CD14-positive monocyte (primary cell): ENCODE results near the gene CTSG. TPM values are rescaled to one million over a fixed set of nuclear protein-coding genes. Genes with fewer than 3 reads are reported as not detected.
A peak's percentile ranks its signal among the peaks of the same experiment; 100 is the strongest.

Experiments
- DNase-seq, 3 donors: peaks; one replicate each; pipeline ENCODE4 v3.0.0-alpha.2; 2011 to 2022
- H2AFZ ChIP-seq: 2 replicates; pipeline ENCODE4 v1.6.0; 2012; ENCODE audit warnings: mild to moderate bottlenecking, low read depth, low read length, inconsistent platforms; ENCODE audit not compliant: insufficient read depth, poor library complexity, severe bottlenecking
- H3K27ac ChIP-seq, 2 donors: 1 replicate in 1 of 2; 2 replicates in 1 of 2; pipeline ENCODE4 v1.5.1; 2012 to 2013; ENCODE audit warnings: low read length in 2 of 2, control low read depth in 1 of 2, inconsistent platforms in 1 of 2, low read depth in 1 of 2, mild to moderate bottlenecking in 1 of 2
- H3K27me3 ChIP-seq, 2 donors: one replicate each; pipeline versions ENCODE4 v1.6.0 to v1.6.1; 2011 to 2013; ENCODE audit warnings: low read length in 2 of 2; ENCODE audit not compliant: control insufficient read depth in 2 of 2, insufficient read depth in 2 of 2
- H3K36me3 ChIP-seq, 2 donors: replicated peaks in 1 of 2; 1 replicate in 1 of 2; 2 replicates in 1 of 2; pipeline versions ENCODE4 v1.5.1 to v1.6.1; 2012 to 2013; ENCODE audit warnings: low read length in 2 of 2, control low read depth in 1 of 2, inconsistent platforms in 1 of 2, mild to moderate bottlenecking in 1 of 2; ENCODE audit not compliant: insufficient read depth in 2 of 2, control insufficient read depth in 1 of 2
- H3K4me1 ChIP-seq, 2 donors: 1 replicate in 1 of 2; 2 replicates in 1 of 2; pipeline versions ENCODE4 v1.5.1 to v1.6.1; 2012 to 2013; ENCODE audit warnings: low read length in 2 of 2, control low read depth in 1 of 2, inconsistent platforms in 1 of 2, mild to moderate bottlenecking in 1 of 2, moderate library complexity in 1 of 2; ENCODE audit not compliant: insufficient read depth in 2 of 2, control insufficient read depth in 1 of 2
- H3K4me2 ChIP-seq: replicated peaks from 2 replicates; pipeline ENCODE3; 2012; ENCODE audit warnings: low read length, moderate library complexity, mild to moderate bottlenecking; ENCODE audit not compliant: poor library complexity, severe bottlenecking; ENCODE audit errors: extremely low read depth
- H3K4me3 ChIP-seq, 3 experiments: fragments of 200-600 bp in 1 of 3; sonication (generic) in 1 of 3; replicated peaks in 1 of 3; 1 replicate in 2 of 3; 2 replicates in 1 of 3; pipeline ENCODE4 v1.5.1; 2011 to 2013; ENCODE audit warnings: low read length in 3 of 3, mild to moderate bottlenecking in 3 of 3, control low read depth in 2 of 3, low read depth in 2 of 3, inconsistent platforms in 1 of 3, moderate library complexity in 1 of 3
- H3K79me2 ChIP-seq: 2 replicates; pipeline ENCODE4 v1.6.0; 2012; ENCODE audit warnings: mild to moderate bottlenecking, control low read depth, inconsistent platforms, low read length, moderate library complexity; ENCODE audit not compliant: insufficient read depth
- H3K9ac ChIP-seq: 2 replicates; pipeline ENCODE4 v1.6.0; 2017; ENCODE audit warnings: low read length, mild to moderate bottlenecking; ENCODE audit not compliant: insufficient read depth, poor library complexity, severe bottlenecking
- H3K9me3 ChIP-seq, 2 donors: replicated peaks in 1 of 2; 1 replicate in 1 of 2; 2 replicates in 1 of 2; pipeline versions ENCODE4 v1.5.1 to v1.6.1; 2012 to 2013; ENCODE audit warnings: low read length in 2 of 2, control low read depth in 1 of 2; ENCODE audit not compliant: control insufficient read depth in 1 of 2, insufficient read depth in 1 of 2
- H4K20me1 ChIP-seq: 2 replicates; pipeline ENCODE4 v1.6.0; 2012; ENCODE audit warnings: mild to moderate bottlenecking, low read length, control low read depth, moderate library complexity; ENCODE audit not compliant: insufficient read depth
- H3K27ac Mint-ChIP-seq, 7 donors: one replicate each; pipeline ENCODE4 v1.8.0; 2020; ENCODE audit warnings: mild to moderate bottlenecking in 7 of 7, mixed read lengths in 7 of 7, moderate library complexity in 6 of 7, inconsistent platforms in 2 of 7
- H3K27me3 Mint-ChIP-seq, 3 donors: one replicate each; pipeline ENCODE4 v1.8.0; 2021 to 2022; ENCODE audit warnings: low read depth in 3 of 3, mild to moderate bottlenecking in 3 of 3, mixed read lengths in 3 of 3, moderate library complexity in 3 of 3, inconsistent platforms in 1 of 3
- H3K36me3 Mint-ChIP-seq, 2 donors: one replicate each; pipeline ENCODE4 v1.8.0; 2020; ENCODE audit warnings: mixed read lengths in 2 of 2, inconsistent platforms in 1 of 2, mild to moderate bottlenecking in 1 of 2
- H3K4me1 Mint-ChIP-seq: one replicate; pipeline ENCODE4 v1.8.0; 2020; ENCODE audit warnings: mild to moderate bottlenecking, mixed read lengths
- H3K4me3 Mint-ChIP-seq, 2 donors: one replicate each; pipeline ENCODE4 v1.8.0; 2020; ENCODE audit warnings: mild to moderate bottlenecking in 2 of 2, mixed read lengths in 2 of 2, moderate library complexity in 1 of 2
- H3K9me3 Mint-ChIP-seq, 7 donors: one replicate each; pipeline ENCODE4 v1.8.0; 2020 to 2022; ENCODE audit warnings: mixed read lengths in 7 of 7, mild to moderate bottlenecking in 6 of 7, moderate library complexity in 6 of 7, inconsistent platforms in 2 of 7
- WGBS: methylation state at CpG from one replicate; pipeline ENCODE4 v1.1.5; 2013; ENCODE audit warnings: missing lambda C conversion rate; ENCODE audit not compliant: insufficient coverage; 5-methylcytosine and 5-hydroxymethylcytosine counted together
- intact Hi-C, 2 donors: fragments of 100-400 bp; cut with micrococcal nuclease; formaldehyde crosslinking; loops; one replicate each; pipeline versions ENCODE4 v1.15.0 to v1.15.1; 2023
- polyA plus RNA-seq, 3 donors: library from polyadenylated mRNA; depleted of rRNA in 1 of 3; unstranded in 2 of 3; stranded (reverse) in 1 of 3; fragments of 300-500 nt in 2 of 3; fragments of >200 nt in 1 of 3; fragmentation: Illumina TruSeq in 2 of 3; gene quantifications; 1 replicate in 2 of 3; 2 replicates in 1 of 3; pipeline ENCODE4 v1.2.3, GENCODE V29; 2012 to 2021
- TF ChIP-seq, protein P1 (sequence below): fragments of 200-600 bp; IDR thresholded peaks from one replicate; pipeline ENCODE4 v1.8.0; 2022; ENCODE audit warnings: antibody characterized with exemption, mild to moderate bottlenecking

Gene CTSG
- polyA plus RNA-seq, 3 donors: 0.16 to 0.89 (median 0.40) TPM

DNA sequence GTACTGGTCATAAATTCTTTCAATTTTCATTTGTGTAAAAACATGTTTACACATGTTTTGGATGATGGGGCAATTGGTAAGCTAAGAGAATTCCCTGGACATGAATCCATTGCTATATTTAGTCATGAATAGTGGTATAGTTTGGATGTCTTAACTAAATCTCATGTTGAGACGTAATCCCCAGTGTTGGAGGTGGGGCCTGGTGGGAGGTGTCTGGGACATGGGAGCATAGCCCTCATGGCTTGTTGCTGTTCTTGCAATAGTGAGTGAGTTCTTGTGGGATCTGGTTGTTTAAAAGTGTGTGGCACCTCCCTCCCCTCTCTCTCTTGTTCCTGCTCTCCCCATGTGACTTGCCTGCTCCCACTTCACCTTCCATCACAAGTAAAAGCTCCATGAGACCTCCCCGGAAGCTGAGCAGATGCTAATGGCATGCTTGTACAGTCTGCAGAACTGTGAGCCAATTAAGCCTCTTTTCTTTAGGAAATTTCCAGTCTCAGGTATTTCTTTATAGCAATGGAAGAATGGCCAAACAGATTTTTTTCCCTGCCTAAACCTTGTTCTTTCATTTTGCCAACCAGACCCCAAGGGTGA lies 33.6 kb downstream of the CTSG start:
- TF ChIP-seq, protein P1, sequence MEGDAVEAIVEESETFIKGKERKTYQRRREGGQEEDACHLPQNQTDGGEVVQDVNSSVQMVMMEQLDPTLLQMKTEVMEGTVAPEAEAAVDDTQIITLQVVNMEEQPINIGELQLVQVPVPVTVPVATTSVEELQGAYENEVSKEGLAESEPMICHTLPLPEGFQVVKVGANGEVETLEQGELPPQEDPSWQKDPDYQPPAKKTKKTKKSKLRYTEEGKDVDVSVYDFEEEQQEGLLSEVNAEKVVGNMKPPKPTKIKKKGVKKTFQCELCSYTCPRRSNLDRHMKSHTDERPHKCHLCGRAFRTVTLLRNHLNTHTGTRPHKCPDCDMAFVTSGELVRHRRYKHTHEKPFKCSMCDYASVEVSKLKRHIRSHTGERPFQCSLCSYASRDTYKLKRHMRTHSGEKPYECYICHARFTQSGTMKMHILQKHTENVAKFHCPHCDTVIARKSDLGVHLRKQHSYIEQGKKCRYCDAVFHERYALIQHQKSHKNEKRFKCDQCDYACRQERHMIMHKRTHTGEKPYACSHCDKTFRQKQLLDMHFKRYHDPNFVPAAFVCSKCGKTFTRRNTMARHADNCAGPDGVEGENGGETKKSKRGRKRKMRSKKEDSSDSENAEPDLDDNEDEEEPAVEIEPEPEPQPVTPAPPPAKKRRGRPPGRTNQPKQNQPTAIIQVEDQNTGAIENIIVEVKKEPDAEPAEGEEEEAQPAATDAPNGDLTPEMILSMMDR: no peak
- H3K27me3 ChIP-seq: no peaks in the 10 kb centered on the region
- peaks cover 15 to 30% (median 21%) of the 10 kb centered on the region in 7 donors for H3K9me3 Mint-ChIP-seq
- intact Hi-C loops: no loop called here
- H3K9ac ChIP-seq: no peak overlapping the region
- H3K27ac ChIP-seq: no peak overlapping the region
- peaks cover 5 to 10% of the 10 kb centered on the region in 2 donors for H3K9me3 ChIP-seq
- no peaks in the 10 kb centered on the region for H3K4me1 ChIP-seq
- no peak overlapping the region for H3K27ac Mint-ChIP-seq
- H3K27me3 Mint-ChIP-seq: peaks cover 0 to 1% (median 0%) of the 10 kb centered on the region in 3 donors
- H3K4me2 ChIP-seq: no peak overlapping the region
- no peaks in the 10 kb centered on the region for H3K79me2 ChIP-seq
- no peak for DNase-seq
- H2AFZ ChIP-seq: no peak overlapping the region
- H3K36me3 Mint-ChIP-seq: no peaks in the 10 kb centered on the region
- no peaks in the 10 kb centered on the region for H4K20me1 ChIP-seq
- WGBS: no CpG with 5 or more reads among the region's 2 CpGs
- no peaks in the 10 kb centered on the region for H3K36me3 ChIP-seq
- no peaks in the 10 kb centered on the region for H3K4me1 Mint-ChIP-seq
- no peak overlapping the region for H3K4me3 Mint-ChIP-seq
- no peak overlapping the region for H3K4me3 ChIP-seq

DNA sequence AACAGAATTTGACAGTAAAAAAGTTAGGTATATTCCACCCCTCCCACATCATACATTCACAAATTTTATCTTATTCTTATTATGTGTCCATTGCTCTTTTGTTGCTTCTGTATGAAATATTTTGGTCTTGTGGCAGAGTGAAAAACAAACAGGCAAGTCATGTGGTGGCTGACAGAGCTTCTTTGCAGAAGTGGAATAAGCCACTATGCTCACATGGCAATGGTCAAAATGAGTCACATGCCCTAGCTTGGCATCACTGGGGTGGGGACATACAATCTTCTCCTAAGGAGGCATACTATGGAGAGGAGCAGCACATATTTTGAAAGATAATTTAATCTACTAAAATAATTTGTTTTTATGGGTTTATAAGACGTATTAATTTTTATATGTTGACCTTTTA lies 40.3 kb downstream of the CTSG start:
- no peak overlapping the region for H3K4me2 ChIP-seq
- no peaks in the 10 kb centered on the region for H3K36me3 ChIP-seq
- Mint-ChIP-seq H3K4me1 (peaks cover 17% of the 10 kb centered on the region), H3K4me3 (no peak overlapping the region), H3K36me3 (no peaks in the 10 kb centered on the region), H3K9me3 (peaks cover 4 to 14% (median 5%) of the 10 kb centered on the region in 7 donors), H3K27me3 (peaks cover 0 to 1% (median 0%) of the 10 kb centered on the region in 3 donors), H3K27ac (no peak overlapping the region)
- H3K79me2 ChIP-seq: no peaks in the 10 kb centered on the region
- DNase-seq: peak; percentile 5 to 43 (median 9)
- H3K4me1 ChIP-seq: no peaks in the 10 kb centered on the region
- intact Hi-C loops: no loop called here
- H3K27ac ChIP-seq: no peak overlapping the region
- H4K20me1 ChIP-seq: no peaks in the 10 kb centered on the region
- WGBS: no CpG with 5 or more reads among the region's 1 CpG
- H3K4me3 ChIP-seq: no peak overlapping the region
- TF ChIP-seq, protein P1: no peak
- H3K9me3 ChIP-seq: no peaks in the 10 kb centered on the region
- no peak overlapping the region for H3K9ac ChIP-seq
- no peaks in the 10 kb centered on the region for H3K27me3 ChIP-seq
- peak overlapping the region; percentile 43 for H2AFZ ChIP-seq
